Natural killer cell (primary cell): Measurements from ENCODE around the gene KCNMB2. TPM values are rescaled to one million over a fixed set of nuclear protein-coding genes. Genes with fewer than 3 reads are reported as not detected.

Source experiments
- ATAC-seq, 3 donors: fragments of 150-1000 bp in 2 of 3; fragments of 200-7000 bp in 1 of 3; cut with Tn5 transposase; 1 replicate in 1 of 3; 2 replicates in 2 of 3; pipeline ENCODE4 v1.10.0; 2021; ENCODE audit warnings: mild to moderate bottlenecking in 2 of 3, moderate library complexity in 2 of 3
- DNase-seq, 2 donors: peaks; one replicate each; pipeline versions ENCODE4 v3.0.0 to v3.0.0-alpha.2; 2013 to 2021; ENCODE audit warnings: mixed read lengths in 1 of 2
- H3K27ac ChIP-seq: one replicate; pipeline ENCODE4 v1.5.1; 2013; ENCODE audit warnings: mild to moderate bottlenecking, low read length
- H3K27me3 ChIP-seq: one replicate; pipeline ENCODE4 v1.6.1; 2013; ENCODE audit warnings: low read length; ENCODE audit not compliant: control insufficient read depth, insufficient read depth
- H3K36me3 ChIP-seq: one replicate; pipeline ENCODE4 v1.6.1; 2013; ENCODE audit warnings: low read length; ENCODE audit not compliant: control insufficient read depth, insufficient read depth
- H3K4me1 ChIP-seq: one replicate; pipeline ENCODE4 v1.6.1; 2013; ENCODE audit warnings: low read length; ENCODE audit not compliant: control insufficient read depth, insufficient read depth
- H3K4me3 ChIP-seq: one replicate; pipeline ENCODE4 v1.5.1; 2013; ENCODE audit warnings: low read length
- H3K9me3 ChIP-seq: one replicate; pipeline ENCODE4 v1.6.1; 2013; ENCODE audit warnings: low read length; ENCODE audit not compliant: control insufficient read depth, insufficient read depth
- H3K27ac Mint-ChIP-seq, 2 donors: one replicate each; pipeline ENCODE4 v1.8.0; 2022; ENCODE audit warnings: mild to moderate bottlenecking in 2 of 2, mixed read lengths in 2 of 2, moderate library complexity in 1 of 2
- H3K27me3 Mint-ChIP-seq, 2 donors: one replicate each; pipeline ENCODE4 v1.8.0; 2022; ENCODE audit warnings: low read depth in 2 of 2, mixed read lengths in 2 of 2
- H3K36me3 Mint-ChIP-seq: one replicate; pipeline ENCODE4 v1.8.0; 2022; ENCODE audit warnings: mixed read lengths
- H3K4me1 Mint-ChIP-seq, 2 donors: one replicate each; pipeline ENCODE4 v1.8.0; 2022; ENCODE audit warnings: mixed read lengths in 2 of 2
- H3K4me3 Mint-ChIP-seq: one replicate; pipeline ENCODE4 v1.8.0; 2022; ENCODE audit warnings: mild to moderate bottlenecking, moderate library complexity, mixed read lengths
- H3K9me3 Mint-ChIP-seq, 2 donors: one replicate each; pipeline ENCODE4 v1.8.0; 2022; ENCODE audit warnings: mixed read lengths in 2 of 2
- CTCF ChIP-seq: fragments of 200-600 bp; IDR thresholded peaks from one replicate; pipeline ENCODE4 v1.8.0; 2022; ENCODE audit warnings: antibody characterized with exemption
- WGBS: methylation state at CpG from one replicate; pipeline ENCODE4 v1.1.7; 2013; ENCODE audit warnings: missing lambda C conversion rate; ENCODE audit not compliant: insufficient coverage; 5-methylcytosine and 5-hydroxymethylcytosine counted together
- intact Hi-C: fragments of 100-400 bp; cut with micrococcal nuclease; formaldehyde crosslinking; loops from one replicate; pipeline ENCODE4 v1.14.2; 2022
- total RNA-seq, 4 donors: library from RNA; stranded (reverse); fragments of 120-200 nt in 1 of 4; gene quantifications; one replicate each; pipeline versions ENCODE4 v1.2.3 to v1.2.4, GENCODE V29; 2013 to 2022

The KCNMB2 gene
- total RNA-seq, 3 donors from 2014 or later (not counting 1 experiment from before 2014, with no cell fraction given): not detected

- H3K27ac Mint-ChIP-seq: no peak overlapping the region
- H3K9me3 Mint-ChIP-seq: peaks cover 7 to 10% of the 10 kb centered on the region in 2 donors
- no peak overlapping the region for H3K4me3 ChIP-seq
- no peak overlapping the region for H3K27ac ChIP-seq
- no peaks in the 10 kb centered on the region for H3K4me1 Mint-ChIP-seq
- TF ChIP-seq CTCF: no peak
- H3K36me3 Mint-ChIP-seq: no peaks in the 10 kb centered on the region
- H3K36me3 ChIP-seq: no peaks in the 10 kb centered on the region
- H3K27me3 Mint-ChIP-seq: no peaks in the 10 kb centered on the region
- no peaks in the 10 kb centered on the region for H3K4me1 ChIP-seq
- intact Hi-C loops: no loop called here
- DNase-seq (no peak), ATAC-seq (no peak)
- WGBS: 94% methylated on average over 1 of the region's 1 CpG
- H3K27me3 ChIP-seq: no peaks in the 10 kb centered on the region
- no peak overlapping the region for H3K4me3 Mint-ChIP-seq
- no peaks in the 10 kb centered on the region for H3K9me3 ChIP-seq
Measured at GRCh38 chr3:178593786-178594185, 57.5 kb downstream of the KCNMB2 start.

- Histone ChIP-seq H3K27ac (no peak overlapping the region), H3K36me3 (no peaks in the 10 kb centered on the region), H3K4me3 (no peak overlapping the region), H3K27me3 (no peaks in the 10 kb centered on the region), H3K4me1 (no peaks in the 10 kb centered on the region), H3K9me3 (no peaks in the 10 kb centered on the region)
- Mint-ChIP-seq H3K36me3 (no peaks in the 10 kb centered on the region), H3K4me1 (no peaks in the 10 kb centered on the region), H3K27me3 (no peaks in the 10 kb centered on the region), H3K4me3 (no peak overlapping the region), H3K27ac (no peak overlapping the region), H3K9me3 (peaks cover 8 to 12% of the 10 kb centered on the region in 2 donors)
- no peak for TF ChIP-seq CTCF
- intact Hi-C loops: no loop called here
- DNase-seq: no peak
- 100% methylated on average over 1 of the region's 2 CpGs for WGBS
- ATAC-seq: no peak
Measured at GRCh38 chr3:178597371-178597770, 61.1 kb downstream of the KCNMB2 start.

GRCh38 chr3:178602856-178603255 is 66.6 kb downstream of the KCNMB2 start:
- no peak overlapping the region for H3K4me3 Mint-ChIP-seq
- 87% methylated on average over 1 of the region's 2 CpGs for WGBS
- no peaks in the 10 kb centered on the region for H3K9me3 ChIP-seq
- H3K36me3 ChIP-seq: no peaks in the 10 kb centered on the region
- no peaks in the 10 kb centered on the region for H3K36me3 Mint-ChIP-seq
- no peaks in the 10 kb centered on the region for H3K4me1 ChIP-seq
- H3K27ac ChIP-seq: no peak overlapping the region
- peaks cover 9 to 13% of the 10 kb centered on the region in 2 donors for H3K9me3 Mint-ChIP-seq
- ATAC-seq: no peak
- no peak for TF ChIP-seq CTCF
- intact Hi-C loops: no loop called here
- DNase-seq: no peak
- H3K27ac Mint-ChIP-seq: no peak overlapping the region
- no peaks in the 10 kb centered on the region for H3K27me3 Mint-ChIP-seq
- H3K4me3 ChIP-seq: no peak overlapping the region
- H3K27me3 ChIP-seq: no peaks in the 10 kb centered on the region
- H3K4me1 Mint-ChIP-seq: no peaks in the 10 kb centered on the region

GRCh38 chr3:178603735-178604134 is 67.5 kb downstream of the KCNMB2 start:
- TF ChIP-seq CTCF: no peak
- H3K9me3 ChIP-seq: no peaks in the 10 kb centered on the region
- no peaks in the 10 kb centered on the region for H3K27me3 Mint-ChIP-seq
- H3K4me1 Mint-ChIP-seq: no peaks in the 10 kb centered on the region
- H3K4me1 ChIP-seq: no peaks in the 10 kb centered on the region
- no peak overlapping the region for H3K4me3 Mint-ChIP-seq
- H3K27ac ChIP-seq: no peak overlapping the region
- no peaks in the 10 kb centered on the region for H3K27me3 ChIP-seq
- ATAC-seq (no peak), DNase-seq (no peak)
- WGBS: 57% methylated on average over 1 of the region's 1 CpG
- H3K36me3 Mint-ChIP-seq: no peaks in the 10 kb centered on the region
- H3K36me3 ChIP-seq: no peaks in the 10 kb centered on the region
- intact Hi-C loops: no loop called here
- no peak overlapping the region for H3K4me3 ChIP-seq
- H3K27ac Mint-ChIP-seq: no peak overlapping the region
- H3K9me3 Mint-ChIP-seq: peaks cover 7 to 13% of the 10 kb centered on the region in 2 donors
